HepG2 (cell line): ENCODE measurements around the gene BABAM2. TPM values are rescaled to one million over a fixed set of nuclear protein-coding genes. Genes with fewer than 3 reads are reported as not detected.

Source experiments
- AKAP8 ChIP-seq: sonication (generic); formaldehyde crosslinking; IDR thresholded peaks from 2 replicates; pipeline ENCODE4 v1.5.1; 2020; ENCODE audit warnings: mild to moderate bottlenecking, missing genetic modification reagents
- ATF1 ChIP-seq: IDR thresholded peaks from 2 replicates; pipeline ENCODE4 v1.6.1; 2016; ENCODE audit warnings: mild to moderate bottlenecking, control low read depth
- CHD4 ChIP-seq: fragments of 200-600 bp; sonication (generic); IDR thresholded peaks from 2 replicates; pipeline ENCODE4 v1.7.0; 2017; ENCODE audit warnings: mild to moderate bottlenecking, low read length, borderline replicate concordance
- E2F1 ChIP-seq: sonication (generic); formaldehyde crosslinking; IDR thresholded peaks from 2 replicates; pipeline ENCODE4 v1.5.0; 2020; ENCODE audit warnings: missing genetic modification reagents
- ELF1 ChIP-seq: sonication (generic); formaldehyde crosslinking; IDR thresholded peaks from 2 replicates; pipeline ENCODE4 v1.4.0; 2020; ENCODE audit warnings: missing genetic modification reagents
- FOXK1 ChIP-seq: sonication (generic); formaldehyde crosslinking; IDR thresholded peaks from 2 replicates; pipeline ENCODE4 v1.4.0; 2020; ENCODE audit warnings: low read depth, missing genetic modification reagents, borderline replicate concordance
- FOXM1 ChIP-seq: sonication (generic); formaldehyde crosslinking; IDR thresholded peaks from 2 replicates; pipeline ENCODE4 v1.5.0; 2020; ENCODE audit warnings: missing genetic modification reagents
- GMEB2 ChIP-seq: IDR thresholded peaks from 2 replicates; pipeline ENCODE4 v1.6.1; 2016; ENCODE audit warnings: missing biosample characterization, missing genetic modification reagents, low read depth
- KDM4B ChIP-seq: sonication (generic); formaldehyde crosslinking; IDR thresholded peaks from 2 replicates; pipeline ENCODE4 v1.4.0; 2020; ENCODE audit warnings: missing genetic modification reagents
- MAX ChIP-seq: IDR thresholded peaks from 2 replicates; pipeline ENCODE4 v1.6.1; 2012; ENCODE audit warnings: inconsistent platforms
- ONECUT2 ChIP-seq: sonication (generic); formaldehyde crosslinking; IDR thresholded peaks from 2 replicates; pipeline ENCODE4 v1.4.0; 2020; ENCODE audit warnings: missing genetic modification reagents
- SATB2 ChIP-seq: sonication (generic); formaldehyde crosslinking; IDR thresholded peaks from 2 replicates; pipeline ENCODE4 v1.5.0; 2020; ENCODE audit warnings: missing genetic modification reagents
- SOX6 ChIP-seq, 2 experiments: fragments of 450-650 bp in 1 of 2; sonication (generic) in 1 of 2; formaldehyde crosslinking in 1 of 2; IDR thresholded peaks; 2 replicates each; pipeline versions ENCODE4 v1.4.0 to v1.6.1; 2017 to 2020; ENCODE audit warnings: antibody characterized with exemption in 1 of 2, mild to moderate bottlenecking in 1 of 2, missing genetic modification reagents in 1 of 2
- TBL1XR1 ChIP-seq: fragments of 150-350 bp; IDR thresholded peaks from 2 replicates; pipeline ENCODE4 v1.6.1; 2014; ENCODE audit warnings: borderline replicate concordance, low read length; ENCODE audit not compliant: partially characterized antibody
- THAP11 ChIP-seq: IDR thresholded peaks from 2 replicates; pipeline ENCODE4 v1.6.1; 2016; ENCODE audit warnings: missing biosample characterization, missing genetic modification reagents
- ZNF318 ChIP-seq: sonication (generic); formaldehyde crosslinking; IDR thresholded peaks from 2 replicates; pipeline ENCODE4 v1.4.0; 2020; ENCODE audit warnings: mild to moderate bottlenecking, missing genetic modification reagents
- ZNF615 ChIP-seq: sonication (generic); formaldehyde crosslinking; IDR thresholded peaks from 2 replicates; pipeline ENCODE4 v1.5.0; 2020; ENCODE audit warnings: mild to moderate bottlenecking, missing genetic modification reagents, borderline replicate concordance
- ZNF616 ChIP-seq: sonication (generic); formaldehyde crosslinking; IDR thresholded peaks from 2 replicates; pipeline ENCODE4 v1.5.0; 2020; ENCODE audit warnings: low read depth, mild to moderate bottlenecking, missing genetic modification reagents
- ZNF772 ChIP-seq: sonication (generic); formaldehyde crosslinking; IDR thresholded peaks from 2 replicates; pipeline ENCODE4 v1.5.0; 2020; ENCODE audit warnings: mild to moderate bottlenecking, missing genetic modification reagents
- polyA plus RNA-seq, 8 experiments: library from polyadenylated mRNA; depleted of rRNA in 3 of 8; stranded (reverse) in 7 of 8; unstranded in 1 of 8; fragments of >200 nt; fragmentation: Illumina TruSeq in 4 of 8; extraction: Trizol in 4 of 8; gene quantifications; 2 replicates each; pipeline versions ENCODE4 v1.2.1 to v1.2.3, GENCODE V29; 2011 to 2016; ENCODE audit warnings: low read depth in 4 of 8, missing spikeins in 1 of 8, mixed read lengths in 1 of 8; ENCODE audit not compliant: insufficient read depth in 1 of 8
- total RNA-seq, 5 experiments: library from RNA; depleted of rRNA; stranded (reverse); fragments of >200 nt; fragmentation: Illumina TruSeq; extraction: Trizol; gene quantifications; 2 replicates each; pipeline ENCODE4 v1.2.3, GENCODE V29; 2016; ENCODE audit warnings: low read depth in 1 of 5

Gene BABAM2
- total and polyA plus RNA-seq, 2 of the 13 experiments (the other 11 are each of a cell fraction or from before 2014, with no cell fraction given) = 24.9 to 28.0 TPM

GRCh38 chr2:27890924-27891672, 569 bp downstream of the BABAM2 start (continued):
- TF ChIP-seq MAX (peak; percentile 69), ZNF318 (CRISPR knock-in tag) (no peak), SOX6 (IDR thresholded peaks at IDR 0.05) (no peak), SOX6 (CRISPR knock-in tag; IDR thresholded peaks at IDR 0.05) (peak; percentile 57), TBL1XR1 (peak; percentile 44), FOXM1 (no peak), ONECUT2 (no peak), E2F1 (no peak), THAP11 (CRISPR knock-in tag) (0 out of 2 replicates have a peak, but pooled peaks have one; percentile 20), ZNF616 (CRISPR knock-in tag) (no peak), ZNF615 (peak; percentile 88; the same call in 1 of the 2 replicates), CHD4 (no peak), AKAP8 (CRISPR knock-in tag) (no peak), GMEB2 (CRISPR knock-in tag) (0 out of 2 replicates have a peak, but pooled peaks have one; percentile 41), SATB2 (CRISPR knock-in tag) (no peak), ZNF772 (CRISPR knock-in tag) (peak; percentile 70; the same call in 1 of the 2 replicates), KDM4B (CRISPR knock-in tag) (no peak), ELF1 (CRISPR knock-in tag) (peak; percentile 45; the same call in 1 of the 2 replicates), ATF1 (CRISPR knock-in tag) (peak; percentile 99), FOXK1 (CRISPR knock-in tag) (peak; percentile 48; the same call in 1 of the 2 replicates)
